NCI-H82 treated with DMSO at 0.1 percent for 48 hours (cell line): ENCODE data around the gene PIP5K1A.
A peak's percentile ranks its signal among the peaks of the same experiment; 100 is the strongest.
"Not testable (repeated sequence)": the region's sequence is repeated elsewhere in the genome, so short reads cannot be mapped to it uniquely, and the experiment has no call there.

Experiments used
- DNase-seq: peaks from one replicate; lab custom pipeline; 2025; ENCODE audit not compliant: unreplicated experiment; lab: John Stamatoyannopoulos, UW

Gene PIP5K1A

GRCh38 chr1:151189637-151190445 lies 8.5 kb upstream of the PIP5K1A start, which contains the start of gene VPS72:
Gene VPS72 (minus strand): TSS chr1:151190197. CDS start chr1:151190121, 76 bp downstream.
- peak; percentile 92 for DNase-seq

GRCh38 chr1:151192047-151192446 lies 6.3 kb upstream of the PIP5K1A start:
- DNase-seq, result no peak

- DNase-seq, result no peak
These were observed 5.0 kb upstream of the PIP5K1A start for GRCh38 chr1:151193304-151193703.

GRCh38 chr1:151193856-151194255 lies 4.5 kb upstream of the PIP5K1A start:
- no peak for DNase-seq

GRCh38 chr1:151194894-151195594 lies 3.3 kb upstream of the PIP5K1A start:
- DNase-seq, result not testable (repeated sequence)

- peak; percentile 91 for DNase-seq
These were observed 2.0 kb upstream of the PIP5K1A start for GRCh38 chr1:151196292-151196800.

- no peak for DNase-seq
These were observed 494 bp upstream of the PIP5K1A start for GRCh38 chr1:151197863-151198253.

- DNase-seq, result no peak
These were observed 1.7 kb downstream of the PIP5K1A start for GRCh38 chr1:151199873-151200581.

- not testable (repeated sequence) for DNase-seq
These were observed 7.1 kb downstream of the PIP5K1A start for GRCh38 chr1:151205381-151205965.

GRCh38 chr1:151210830-151211229 lies 12.5 kb downstream of the PIP5K1A start:
- no peak for DNase-seq

- no peak for DNase-seq
These were observed 13.8 kb downstream of the PIP5K1A start for GRCh38 chr1:151211972-151212705.

GRCh38 chr1:151213560-151213959 lies 15.2 kb downstream of the PIP5K1A start:
- DNase-seq, result no peak

- DNase-seq, result no peak
These were observed 23.3 kb downstream of the PIP5K1A start for GRCh38 chr1:151221616-151222015.

GRCh38 chr1:151222130-151222529 lies 23.8 kb downstream of the PIP5K1A start:
- DNase-seq, result no peak

GRCh38 chr1:151235235-151235634 lies 36.9 kb downstream of the PIP5K1A start:
- no peak for DNase-seq

GRCh38 chr1:151237678-151238466 lies 39.5 kb downstream of the PIP5K1A start:
- no peak for DNase-seq

- no peak for DNase-seq
These were observed 40.1 kb downstream of the PIP5K1A start for GRCh38 chr1:151238467-151238739.

GRCh38 chr1:151242442-151242841 lies 44.1 kb downstream of the PIP5K1A start:
- no peak for DNase-seq

GRCh38 chr1:151243683-151244216 lies 45.4 kb downstream of the PIP5K1A start:
- DNase-seq, result peak; percentile 18

- DNase-seq, result no peak
These were observed 48.4 kb downstream of the PIP5K1A start for GRCh38 chr1:151246786-151247185.
